GM23248 (cell line): ENCODE measurements around the gene CCDC18.

ENCODE experiments used
- EZH2 ChIP-seq: fragments of 200-600 bp; sonication (generic); IDR thresholded peaks from 2 replicates; pipeline ENCODE4 v1.6.1; 2018; ENCODE audit warnings: antibody characterized with exemption, mild to moderate bottlenecking; ENCODE audit not compliant: insufficient read depth, poor library complexity, severe bottlenecking
- EZH2phosphoT487 ChIP-seq: fragments of 200-600 bp; sonication (generic); IDR thresholded peaks from 2 replicates; pipeline ENCODE4 v1.6.1; 2018; ENCODE audit warnings: antibody characterized with exemption, moderate library complexity, mild to moderate bottlenecking, low read depth; ENCODE audit not compliant: insufficient read depth

GRCh38 chr1:93323185-93323820 is 142.8 kb downstream of the CCDC18 start:
- TF ChIP-seq EZH2phosphoT487 (no peak), EZH2 (no peak)
